ENCODE results near the gene CLIC6. TPM values are rescaled to one million over a fixed set of nuclear protein-coding genes. Genes with fewer than 3 reads are reported as not detected.

Gene CLIC6
- total and polyA plus RNA-seq, 3 donors from 2014 or later: 0.16 to 2.0 (median 0.37) TPM

DNA sequence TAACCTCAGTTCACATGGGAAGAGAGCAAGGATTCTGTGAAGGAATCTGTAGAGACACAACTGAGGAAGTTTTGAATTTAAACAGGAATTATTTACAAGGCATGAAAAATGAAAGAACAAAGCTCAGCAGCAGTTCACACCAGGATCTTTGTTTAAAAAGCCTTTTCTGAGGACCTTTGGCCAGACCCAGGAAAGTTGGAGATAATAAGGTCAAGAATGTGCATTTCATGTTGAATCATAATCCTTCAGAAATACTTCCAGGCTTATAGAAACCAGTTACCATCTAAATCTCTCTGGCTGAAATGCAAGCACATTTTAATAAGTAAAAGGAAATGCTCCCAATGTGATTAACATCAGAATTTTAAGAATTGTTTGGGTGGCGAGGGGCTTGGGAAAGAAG, 2.7 kb downstream of the CLIC6 start:
- no peak for DNase-seq
- no peak for TF ChIP-seq CTCF (IDR thresholded peaks at IDR 0.05)
- no peak for TF ChIP-seq POLR2A (IDR thresholded peaks at IDR 0.05)
- Histone ChIP-seq H3K27me3 (peaks cover 3% of the 10 kb centered on the region), H3K4me3 (no peak overlapping the region), H3K36me3 (ENCODE audit: low read depth, missing control alignments) (no peaks in the 10 kb centered on the region), H3K9me3 (no peaks in the 10 kb centered on the region), H3K4me1 (no peaks in the 10 kb centered on the region), H3K27ac (no peak overlapping the region)
- WGBS, 2 donors: 78 to 88% methylated on average over 1 of the region's 1 CpG
- intact Hi-C loops (cut with DNase I; ENCODE audit: low total_unique reads): no loop called here

DNA sequence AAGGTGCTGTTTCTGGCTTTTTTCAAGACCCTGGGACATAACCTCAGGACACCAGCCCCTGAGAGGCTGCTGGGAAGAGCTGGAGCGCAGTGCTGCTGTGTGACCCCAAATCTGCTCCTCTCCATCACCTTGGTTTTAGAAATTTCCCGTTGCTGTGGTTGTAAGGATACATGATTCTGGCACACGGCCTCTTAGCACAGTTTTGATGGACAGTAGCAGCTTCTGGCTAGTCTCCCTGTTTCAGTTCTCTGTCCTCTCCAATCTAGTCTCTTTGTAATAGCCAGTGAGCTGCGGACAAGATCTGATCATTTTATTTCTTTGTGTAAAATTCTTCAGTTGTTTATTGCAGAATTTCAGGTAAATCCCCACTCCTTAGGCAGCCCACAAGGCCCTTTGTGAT, 3.1 kb downstream of the CLIC6 start:
- no peaks in the 10 kb centered on the region for H3K9me3 ChIP-seq
- H3K36me3 ChIP-seq (ENCODE audit: low read depth, missing control alignments): no peaks in the 10 kb centered on the region
- no peaks in the 10 kb centered on the region for H3K4me1 ChIP-seq
- DNase-seq: no peak
- no peak overlapping the region for H3K27ac ChIP-seq
- no peak overlapping the region for H3K4me3 ChIP-seq
- WGBS, 2 donors: 84 to 88% methylated on average over 4 of the region's 4 CpGs
- TF ChIP-seq POLR2A (IDR thresholded peaks at IDR 0.05): no peak
- TF ChIP-seq CTCF (IDR thresholded peaks at IDR 0.05): no peak
- peaks cover 3% of the 10 kb centered on the region for H3K27me3 ChIP-seq
- intact Hi-C loops (cut with DNase I; ENCODE audit: low total_unique reads): no loop called here

DNA sequence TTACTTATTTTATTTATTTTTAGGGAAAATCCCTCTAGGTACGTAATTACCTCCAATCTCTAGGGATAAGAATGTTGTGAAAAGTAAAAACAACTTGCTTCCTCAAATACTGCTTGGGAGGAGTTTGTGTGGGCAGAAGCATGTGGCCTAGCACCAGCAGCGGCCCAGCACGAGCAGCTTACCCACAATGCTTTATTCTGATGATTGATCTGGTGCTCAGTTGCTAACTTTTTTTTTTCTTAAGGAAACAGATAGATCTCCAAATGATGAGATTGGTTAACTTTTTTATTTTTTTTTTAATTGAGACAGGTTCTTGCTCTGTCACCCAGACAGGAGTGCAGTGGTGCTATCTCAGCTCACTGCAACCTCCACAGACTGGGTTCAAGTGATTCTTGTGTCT, 4.2 kb downstream of the CLIC6 start:
- Histone ChIP-seq H3K4me1 (no peaks in the 10 kb centered on the region), H3K27me3 (peaks cover 3% of the 10 kb centered on the region), H3K9me3 (no peaks in the 10 kb centered on the region), H3K27ac (no peak overlapping the region), H3K4me3 (no peak overlapping the region), H3K36me3 (ENCODE audit: low read depth, missing control alignments) (no peaks in the 10 kb centered on the region)
- TF ChIP-seq CTCF (IDR thresholded peaks at IDR 0.05): no peak
- no peak for TF ChIP-seq POLR2A (IDR thresholded peaks at IDR 0.05)
- intact Hi-C loops (cut with DNase I; ENCODE audit: low total_unique reads): no loop called here
- DNase-seq: no peak
- WGBS, 2 donors: 69 to 85% methylated on average over 3 of the region's 3 CpGs

DNA sequence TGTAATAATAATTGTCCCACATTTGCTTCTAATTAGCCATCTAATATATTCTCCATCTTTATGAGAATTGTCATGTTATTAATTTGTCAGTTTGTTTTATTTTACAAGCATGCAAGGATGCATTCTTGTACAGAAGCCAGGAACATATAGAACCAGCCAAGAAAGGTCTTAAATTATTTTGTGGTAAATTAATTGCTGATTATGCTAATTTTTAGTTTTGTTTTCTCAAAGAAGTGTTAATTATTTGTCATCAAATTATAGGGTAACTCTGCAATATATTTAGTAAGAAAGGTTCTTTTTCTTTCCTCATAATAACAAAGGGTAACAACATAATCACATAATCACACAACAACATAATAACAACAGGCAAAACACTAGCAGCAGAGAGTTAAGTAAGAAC, 5.7 kb downstream of the CLIC6 start:
- Histone ChIP-seq H3K9me3 (no peaks in the 10 kb centered on the region), H3K4me3 (no peak overlapping the region), H3K27me3 (peaks cover 3% of the 10 kb centered on the region), H3K4me1 (no peaks in the 10 kb centered on the region), H3K36me3 (ENCODE audit: low read depth, missing control alignments) (no peaks in the 10 kb centered on the region), H3K27ac (no peak overlapping the region)
- TF ChIP-seq POLR2A (IDR thresholded peaks at IDR 0.05) (no peak), CTCF (IDR thresholded peaks at IDR 0.05) (no peak)
- DNase-seq: no peak
- intact Hi-C loops (cut with DNase I; ENCODE audit: low total_unique reads): no loop called here

DNA sequence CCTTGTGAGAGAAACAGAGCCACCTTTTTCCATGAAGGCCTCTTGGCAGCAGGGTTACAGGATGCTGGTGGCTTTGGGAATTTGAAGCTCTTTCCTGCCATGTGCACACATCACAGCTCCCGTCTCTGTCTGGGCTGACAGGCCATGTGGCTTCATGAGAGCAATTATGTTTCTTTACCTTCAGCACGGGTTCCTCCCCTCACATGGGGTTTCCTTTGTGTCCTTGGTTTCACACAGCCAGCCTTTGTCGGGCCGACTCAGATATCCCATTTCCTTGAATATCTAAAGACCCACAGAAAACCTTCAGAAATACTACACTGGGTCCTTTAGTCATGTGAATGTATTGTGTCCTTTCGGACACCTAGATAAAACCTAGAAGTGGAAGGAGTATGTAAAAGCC, 7.1 kb downstream of the CLIC6 start:
- WGBS, 2 donors: 69 to 70% methylated on average over 5 of the region's 5 CpGs
- H3K4me3 ChIP-seq: no peak overlapping the region
- no peaks in the 10 kb centered on the region for H3K4me1 ChIP-seq
- no peaks in the 10 kb centered on the region for H3K27me3 ChIP-seq
- intact Hi-C loops (cut with DNase I; ENCODE audit: low total_unique reads): no loop called here
- H3K9me3 ChIP-seq: no peaks in the 10 kb centered on the region
- DNase-seq: no peak
- H3K36me3 ChIP-seq (ENCODE audit: low read depth, missing control alignments): no peaks in the 10 kb centered on the region
- H3K27ac ChIP-seq: no peak overlapping the region
- no peak for TF ChIP-seq CTCF (IDR thresholded peaks at IDR 0.05)
- TF ChIP-seq POLR2A (IDR thresholded peaks at IDR 0.05): no peak

All from testis (tissue), 3 donors.